NCI-H128 (cell line): ENCODE measurements around the gene SLC35D2.
"Not testable (repeated sequence)": the region's sequence is repeated elsewhere in the genome, so short reads cannot be mapped to it uniquely, and the experiment has no call there.

Experiments used
- DNase-seq: peaks from one replicate; lab custom pipeline; 2025; ENCODE audit not compliant: unreplicated experiment; lab: John Stamatoyannopoulos, UW

The SLC35D2 gene

DNA sequence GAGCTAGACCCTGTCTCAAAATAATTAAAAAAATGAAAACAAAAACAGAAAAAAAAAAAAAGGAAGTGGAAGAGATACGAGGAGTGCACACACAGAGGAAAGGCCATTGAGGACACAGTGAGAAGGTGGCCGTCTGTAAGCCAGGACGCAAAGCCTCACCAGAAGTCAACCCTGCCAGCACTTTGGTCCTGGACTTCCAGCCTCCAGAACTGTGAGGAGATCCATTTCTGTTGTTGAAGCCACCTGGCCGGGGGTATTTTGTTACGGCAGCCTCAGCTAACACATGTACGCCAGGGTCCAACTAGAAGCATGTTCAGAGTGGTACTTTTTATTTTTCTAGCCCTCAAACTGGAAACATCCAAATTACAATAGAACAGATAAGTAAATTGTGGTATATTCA is 21.8 kb downstream of the SLC35D2 start:
- DNase-seq, result no peak

DNA sequence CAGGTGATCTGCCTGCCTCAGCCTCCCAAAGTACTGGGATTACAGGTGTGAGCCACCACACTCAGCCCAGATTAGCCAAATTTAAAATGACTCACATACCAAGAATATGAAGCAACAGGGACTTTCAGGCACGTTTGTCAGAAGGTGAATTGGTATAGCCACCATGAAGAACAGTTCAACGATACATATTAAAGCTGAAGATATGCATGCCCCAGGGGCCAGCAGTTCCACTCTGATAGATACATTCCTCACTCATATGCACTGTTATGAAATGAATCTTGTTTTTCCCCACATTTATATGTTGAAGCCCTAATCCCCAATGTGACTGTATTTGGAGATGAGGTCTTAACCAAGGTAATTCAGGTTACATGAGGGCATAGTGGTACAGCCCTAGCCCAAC is 22.5 kb downstream of the SLC35D2 start:
- DNase-seq, result no peak

DNA sequence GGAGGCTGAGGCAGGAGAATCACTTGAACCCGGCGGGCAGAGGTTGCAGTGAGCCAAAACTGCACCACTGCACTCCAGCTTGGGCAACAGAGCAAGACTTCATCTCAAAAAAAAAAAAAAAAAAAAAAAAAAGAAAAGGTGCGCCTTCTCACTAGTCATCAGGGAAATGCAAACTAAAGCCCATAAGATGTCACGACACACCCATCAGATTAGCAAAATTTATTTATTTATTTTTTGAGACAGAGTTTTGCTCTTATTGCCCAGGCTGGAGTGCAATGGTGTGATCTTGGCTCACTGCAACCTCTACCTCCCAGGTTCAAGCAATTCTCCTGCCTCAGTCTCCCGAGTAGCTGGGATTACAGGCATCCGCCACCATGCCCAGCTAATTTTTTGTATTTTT is 23.0 kb downstream of the SLC35D2 start:
- not testable (repeated sequence) for DNase-seq

DNA sequence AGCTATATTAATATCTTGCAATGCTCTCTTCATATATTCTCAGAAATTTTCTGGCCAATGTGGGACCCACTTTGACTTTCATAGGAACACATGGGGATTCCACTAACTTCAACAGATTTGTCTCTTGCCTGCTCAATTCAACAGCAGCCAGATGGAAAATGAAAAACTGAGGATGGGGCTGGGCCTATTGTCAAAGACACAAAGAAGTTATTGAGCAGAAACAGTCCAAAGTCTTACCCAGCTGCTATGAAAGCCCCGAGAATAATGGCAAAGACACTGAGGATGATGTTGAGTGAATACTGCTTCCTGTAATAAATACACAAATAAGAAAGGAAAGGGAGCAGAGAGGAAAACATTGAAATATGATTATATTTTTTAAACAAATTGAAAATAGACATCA is 32.6 kb downstream of the SLC35D2 start:
- no peak for DNase-seq

DNA sequence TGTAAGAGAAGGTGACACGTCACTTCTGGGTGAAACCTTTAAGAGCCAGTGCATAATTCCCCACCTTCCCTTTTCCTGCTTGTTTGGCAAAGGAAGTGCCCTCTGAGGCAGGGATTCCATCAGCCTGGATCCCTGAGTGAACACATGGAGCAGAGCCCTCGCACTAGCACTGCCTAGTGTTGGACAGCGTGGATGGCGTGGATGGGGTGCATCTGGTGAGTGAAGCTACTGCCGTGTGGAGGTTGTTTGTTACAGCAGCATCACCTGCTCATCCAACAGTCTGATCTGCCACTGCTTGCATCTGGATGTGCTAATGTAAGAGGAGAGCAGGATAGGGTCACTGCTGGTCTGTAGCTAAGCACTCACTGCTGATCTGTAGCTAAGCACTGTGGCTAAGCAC is 35.2 kb downstream of the SLC35D2 start:
- no peak for DNase-seq

DNA sequence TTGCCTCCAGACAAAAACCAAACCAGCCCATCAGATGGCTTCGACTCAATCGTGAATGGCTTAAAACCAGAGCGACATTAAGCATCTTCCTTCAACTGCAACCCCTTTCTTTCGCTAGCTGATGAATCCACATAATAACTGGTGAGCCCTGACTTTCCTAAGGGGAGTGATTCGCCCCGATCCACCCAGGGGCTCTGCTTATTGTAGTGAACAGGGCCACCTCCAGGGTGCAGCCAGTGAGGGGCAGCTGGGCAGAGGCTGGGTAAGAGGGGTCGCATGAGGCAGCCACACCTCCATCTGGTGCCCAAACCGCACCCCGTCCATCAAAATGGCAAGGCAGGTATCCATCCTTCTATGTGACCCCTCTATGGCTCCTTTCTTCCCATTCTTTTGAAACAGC is 38.0 kb downstream of the SLC35D2 start:
- no peak for DNase-seq

DNA sequence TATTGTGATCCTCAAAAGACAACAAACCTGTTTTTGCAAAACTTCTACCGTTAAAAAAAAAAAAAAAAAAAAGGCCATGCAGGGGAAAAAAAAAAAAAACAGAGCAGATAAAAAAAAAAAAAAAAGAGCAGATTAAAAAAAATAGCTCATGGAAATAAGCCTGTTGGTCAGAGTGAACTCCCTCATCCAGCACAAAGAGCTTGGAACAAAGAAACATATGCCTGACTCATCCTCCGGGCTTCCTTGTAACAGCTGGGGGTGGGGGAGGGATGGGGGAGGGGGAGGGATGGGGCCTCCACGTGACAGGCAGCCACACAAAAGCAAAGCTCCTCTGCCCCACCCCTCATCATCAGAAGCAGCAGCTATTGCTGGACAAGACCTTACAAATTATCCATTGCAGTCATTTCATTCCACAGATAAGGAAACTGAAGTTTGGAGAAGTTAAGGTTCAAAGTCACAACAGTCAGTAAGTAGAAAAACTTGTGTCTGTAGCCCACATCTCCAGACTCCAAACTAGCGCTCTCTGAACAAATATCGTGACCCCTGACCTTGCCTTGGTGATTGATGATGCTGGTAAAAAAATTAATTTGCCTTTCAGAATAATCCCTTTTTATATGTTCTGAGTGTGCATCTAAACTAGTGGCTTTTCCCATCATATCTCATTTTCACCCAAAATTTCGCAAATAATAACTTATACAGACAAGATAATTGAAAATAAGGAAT is 38.9 kb downstream of the SLC35D2 start:
- DNase-seq, result no peak

DNA sequence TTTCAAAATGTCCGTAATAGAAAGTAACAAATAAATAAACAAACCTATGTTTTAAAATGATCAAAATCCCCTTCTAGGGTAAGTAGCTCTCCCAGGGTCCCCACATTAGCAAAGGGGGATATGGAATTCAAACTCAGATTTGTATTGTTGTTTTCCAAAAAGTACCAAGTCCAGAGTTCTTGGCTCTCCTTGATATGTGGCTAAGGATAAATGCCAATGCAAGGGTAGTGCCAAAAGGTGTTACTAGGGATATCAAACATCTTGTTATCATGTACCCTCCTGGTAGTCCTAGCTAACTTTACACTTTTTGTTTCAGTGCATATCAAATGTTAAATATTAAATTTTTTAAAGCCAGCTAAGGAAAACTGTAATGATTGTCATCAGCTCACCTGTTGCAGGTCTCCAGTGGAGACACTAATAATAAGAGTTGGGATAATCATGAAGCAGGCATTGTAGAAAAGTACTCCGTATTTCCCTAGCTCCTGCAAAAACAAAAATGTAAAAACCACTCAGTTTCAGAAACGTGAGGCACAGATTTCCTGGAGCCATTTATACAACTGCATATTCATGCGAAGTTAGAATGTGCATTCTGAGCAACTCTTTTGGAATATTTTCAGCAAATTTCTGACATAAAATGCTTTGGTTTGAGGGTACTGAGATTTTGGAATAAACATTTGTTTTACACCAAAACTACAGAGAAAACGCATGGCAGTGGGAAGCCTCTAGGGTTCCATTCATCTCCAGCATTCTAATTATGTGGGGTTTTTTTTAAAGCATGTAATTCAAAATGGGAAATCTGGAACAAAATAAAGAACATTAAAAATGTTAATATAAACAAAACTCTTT is 39.8 kb downstream of the SLC35D2 start:
- no peak for DNase-seq

DNA sequence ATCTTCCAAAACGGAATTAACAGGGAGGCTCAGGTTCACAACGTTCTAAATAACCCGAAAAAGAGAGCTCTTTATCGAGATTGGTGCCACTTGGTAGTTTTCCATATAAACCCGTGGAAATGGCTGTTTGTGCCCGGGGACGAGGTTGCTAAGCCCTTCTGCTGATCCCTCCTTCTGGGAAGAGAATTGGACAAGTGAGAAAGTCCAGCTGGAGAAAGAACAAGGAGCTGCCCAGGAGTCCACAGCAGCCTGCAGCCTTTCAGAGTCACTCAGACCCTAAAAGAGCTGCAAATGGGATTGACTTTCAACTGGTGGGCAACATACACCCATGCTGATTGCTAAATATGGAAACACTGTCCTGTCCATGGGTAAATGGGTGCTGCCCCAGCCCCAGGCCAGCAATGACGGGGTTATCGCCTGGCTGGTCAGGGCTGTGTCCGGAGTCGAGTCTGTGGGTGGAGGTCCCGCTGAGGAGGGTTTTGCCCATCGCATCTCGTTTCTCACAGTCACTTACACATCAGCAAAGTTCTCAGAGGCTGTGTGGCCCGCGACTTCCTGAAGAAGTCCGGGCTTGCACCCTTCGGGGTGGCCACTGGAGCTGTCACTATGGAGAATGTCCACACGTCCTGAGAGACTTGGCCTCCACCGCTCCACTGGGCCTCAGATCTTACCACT is 40.8 kb downstream of the SLC35D2 start:
- DNase-seq, result no peak

DNA sequence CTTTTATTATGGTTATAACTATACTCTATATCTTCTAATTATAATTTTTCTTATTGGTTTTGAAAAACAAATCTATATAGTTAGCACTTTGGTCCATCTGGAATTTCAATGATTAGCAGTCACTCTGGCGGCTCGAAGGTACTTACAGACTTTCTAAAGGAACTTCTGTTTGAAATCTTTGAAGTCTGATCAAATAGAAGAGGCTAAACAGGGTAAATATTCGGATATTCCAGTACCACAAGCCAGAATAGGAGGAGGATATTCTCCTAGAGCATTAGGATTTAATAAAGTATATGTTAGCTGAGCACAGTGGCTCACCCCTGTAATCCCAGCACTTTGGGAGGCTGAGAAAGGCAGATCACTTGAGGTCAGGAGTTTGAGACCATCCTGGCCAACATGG is 42.8 kb downstream of the SLC35D2 start:
- DNase-seq, result no peak

DNA sequence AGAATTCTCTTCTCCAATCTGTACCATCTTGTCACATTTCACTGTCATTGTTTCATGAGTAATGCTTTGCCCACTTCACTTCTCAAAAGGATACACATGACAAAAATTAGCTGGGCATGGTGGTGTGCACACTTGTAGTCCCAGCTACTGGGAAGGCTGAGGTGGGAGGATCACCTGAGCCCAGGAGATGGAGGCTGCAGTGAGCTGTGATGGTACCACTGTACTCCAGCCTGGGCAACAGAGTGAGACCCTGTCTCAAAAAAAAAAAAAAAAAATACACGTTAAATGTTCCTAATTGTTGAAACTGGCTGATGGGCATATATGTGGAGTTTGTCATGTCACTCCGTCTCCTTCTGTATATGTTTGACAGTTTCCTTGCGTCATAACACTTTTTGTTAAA is 45.2 kb downstream of the SLC35D2 start:
- no peak for DNase-seq

DNA sequence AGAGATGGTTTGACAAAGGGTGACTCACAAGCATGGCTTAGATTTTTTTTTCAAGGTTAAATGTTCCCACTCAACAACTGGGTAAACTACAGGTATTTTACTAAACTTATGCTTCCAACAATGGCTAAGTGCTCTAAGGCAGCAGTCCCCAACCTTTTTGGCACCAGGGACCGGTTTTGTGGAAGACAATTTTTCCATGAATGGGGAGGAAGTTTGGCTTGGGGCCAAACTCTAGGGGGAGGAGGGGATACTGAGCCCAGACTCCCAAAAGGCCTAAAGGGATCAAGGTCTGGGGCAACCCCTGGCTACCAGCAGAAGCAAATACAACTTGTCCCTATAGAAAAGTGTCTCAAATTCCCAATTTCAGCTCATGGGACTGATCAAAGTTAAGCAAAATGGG is 49.6 kb downstream of the SLC35D2 start:
- no peak for DNase-seq

DNA sequence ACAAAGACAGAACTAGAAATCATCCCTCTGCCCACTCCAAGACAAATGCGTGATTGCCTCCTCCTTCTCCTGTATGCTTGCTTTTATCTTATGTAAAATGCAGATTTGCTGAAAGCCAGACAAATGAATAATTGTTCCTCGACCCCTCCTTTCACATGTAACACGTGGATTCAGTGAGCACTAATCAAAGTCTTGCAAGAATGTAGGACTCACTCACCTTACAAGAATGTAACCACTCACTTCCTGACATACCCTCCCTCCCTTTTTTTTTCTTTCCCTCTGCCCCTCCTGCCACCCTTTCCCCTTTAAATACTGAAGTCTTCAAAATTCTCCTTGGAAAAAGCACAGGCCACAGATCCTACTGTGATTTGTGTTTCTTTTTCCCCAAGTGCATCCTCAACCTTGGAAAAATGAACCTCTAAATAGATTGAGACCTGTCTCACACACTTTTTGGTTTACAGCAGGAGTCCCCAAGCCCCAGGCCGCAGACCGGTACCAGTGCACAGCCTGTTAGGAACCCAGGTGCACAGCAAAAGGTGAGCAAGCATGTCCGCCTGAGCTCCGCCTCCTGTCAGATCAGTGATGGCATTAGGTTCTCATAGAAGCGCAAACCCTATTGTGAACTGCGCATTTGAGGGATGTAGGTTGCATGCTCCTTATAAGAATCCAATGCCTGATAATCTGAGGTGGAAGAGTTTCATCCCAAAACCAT is 52.1 kb downstream of the SLC35D2 start:
- DNase-seq, result no peak

DNA sequence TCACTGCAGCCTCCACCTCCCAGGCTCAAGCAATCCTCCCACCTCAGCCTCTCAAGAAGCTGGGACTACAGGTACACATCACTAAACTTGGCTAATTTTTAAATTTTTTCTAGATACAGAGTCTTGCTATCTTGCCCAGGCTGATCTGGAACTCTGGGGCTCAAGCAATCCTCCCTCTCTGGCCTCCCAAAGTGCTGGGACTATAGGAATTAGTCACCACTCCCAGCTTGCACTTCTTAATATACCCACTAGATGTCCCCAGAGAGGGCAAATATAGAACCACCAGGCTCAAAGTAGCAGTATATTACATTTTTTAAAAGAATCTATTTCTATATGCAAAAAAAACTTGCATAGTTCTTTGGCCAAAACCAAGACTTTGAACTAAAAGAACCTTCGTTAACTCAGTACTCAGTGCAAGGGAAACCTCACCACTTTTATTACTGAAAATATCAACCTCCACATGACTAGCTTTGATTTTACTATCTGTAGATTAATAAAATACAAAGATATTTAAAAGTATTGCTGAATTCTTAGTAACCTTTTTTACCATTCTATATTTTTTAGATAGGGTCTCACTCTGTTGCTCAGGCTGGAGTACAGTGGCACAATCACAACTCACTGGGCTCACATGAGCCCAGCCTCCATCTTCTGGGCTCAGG is 55.7 kb downstream of the SLC35D2 start:
- DNase-seq, result peak; percentile 20

DNA sequence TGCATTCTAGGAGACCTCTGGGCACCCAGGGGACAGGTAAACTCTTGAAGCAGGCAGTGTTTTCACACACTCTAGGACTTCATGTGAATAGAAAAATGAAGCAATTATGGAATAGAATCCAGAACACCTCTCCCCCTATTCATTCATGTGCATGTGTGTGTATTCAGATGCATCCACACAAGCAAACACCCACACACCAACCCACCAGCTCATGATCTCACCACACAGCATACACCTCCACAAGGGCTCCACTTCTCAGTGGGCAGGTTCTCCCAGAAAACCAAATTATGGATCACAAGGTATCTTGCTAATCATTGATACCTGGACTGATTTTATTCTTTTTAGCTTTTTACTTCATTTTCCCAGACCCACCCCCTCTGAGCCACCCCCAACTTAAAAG is 60.3 kb downstream of the SLC35D2 start:
- DNase-seq, result no peak

DNA sequence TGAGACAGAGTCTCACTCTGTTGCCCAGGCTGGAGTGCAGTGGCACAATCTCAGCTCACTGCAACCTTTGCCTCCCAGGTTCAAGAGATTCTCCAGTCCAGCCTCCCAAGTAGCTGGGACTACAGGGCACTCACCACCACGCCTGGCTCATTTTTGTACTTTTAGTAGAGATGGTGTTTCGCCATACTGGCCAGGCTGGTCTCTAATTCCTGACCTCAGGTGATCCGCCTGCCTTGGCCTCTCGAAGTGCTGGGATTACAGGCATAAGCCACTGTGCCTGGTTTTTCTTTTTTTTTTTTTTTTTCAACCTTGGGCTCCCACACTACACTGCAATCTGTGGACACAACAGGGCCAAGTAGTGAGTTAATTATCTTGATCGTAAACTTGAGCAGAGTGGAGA is 60.8 kb downstream of the SLC35D2 start:
- DNase-seq, result not testable (repeated sequence)

DNA sequence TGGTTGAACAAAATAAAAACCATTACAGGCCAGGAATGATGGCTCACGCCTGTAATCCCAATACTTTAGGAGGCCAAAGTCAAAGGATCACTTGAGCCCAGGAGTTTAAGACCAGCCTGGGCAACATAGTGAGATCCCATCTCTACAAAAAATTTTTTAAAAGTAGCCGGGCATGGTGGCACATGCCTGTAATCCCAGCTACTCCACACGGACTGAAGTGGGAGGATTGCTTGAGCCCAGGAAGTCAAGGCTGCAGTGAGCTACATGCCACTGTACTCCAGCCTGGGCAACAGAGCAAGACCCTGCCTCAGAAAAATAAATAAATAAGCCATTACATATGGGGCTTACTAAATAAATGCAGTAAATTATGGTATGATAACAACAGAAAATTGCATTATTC is 61.3 kb downstream of the SLC35D2 start:
- not testable (repeated sequence) for DNase-seq

DNA sequence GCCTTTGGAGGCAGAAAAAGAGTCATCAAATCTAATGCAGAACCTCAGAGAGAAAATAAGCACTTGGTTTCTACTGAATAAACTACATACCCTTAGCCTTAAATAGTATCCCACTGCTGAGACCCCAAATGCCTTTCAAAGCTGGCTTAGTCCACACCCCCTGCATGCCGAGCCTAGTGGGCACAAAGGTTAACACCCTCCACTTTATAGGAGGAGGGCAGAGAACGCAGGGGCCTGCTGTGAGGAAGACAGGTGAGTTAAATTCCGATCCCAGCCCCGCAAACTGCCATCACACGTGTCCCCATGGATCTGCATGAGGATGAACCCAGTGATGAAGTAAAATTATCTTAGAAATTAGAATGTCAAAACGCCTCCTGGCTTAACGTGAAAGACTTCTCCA is 62.0 kb downstream of the SLC35D2 start:
- DNase-seq, result no peak

DNA sequence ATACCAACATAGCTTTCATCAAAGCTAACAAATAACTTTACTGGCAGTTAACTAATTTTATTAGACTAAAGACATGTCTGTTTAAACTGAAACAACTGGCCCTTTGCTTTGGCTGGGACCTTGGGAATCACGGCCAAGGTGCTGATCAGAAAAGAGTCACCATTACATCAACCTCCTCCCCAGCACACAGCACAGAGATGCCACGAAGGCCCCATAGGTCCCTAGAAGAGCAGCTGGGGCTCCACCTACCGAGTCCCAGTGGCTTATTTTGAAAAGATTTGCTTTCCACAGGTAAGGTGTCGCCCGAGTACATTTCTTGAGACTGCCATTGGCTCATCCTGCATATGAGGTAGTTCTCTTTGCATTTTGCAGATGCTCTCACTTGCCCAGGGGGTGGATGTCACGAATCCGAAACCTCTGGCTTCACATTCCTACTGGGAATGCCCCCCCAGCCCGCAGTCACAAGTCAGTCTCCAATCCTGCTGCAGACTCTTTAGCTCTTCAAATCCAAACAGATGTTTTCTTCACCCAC is 62.7 kb downstream of the SLC35D2 start:
- no peak for DNase-seq

DNA sequence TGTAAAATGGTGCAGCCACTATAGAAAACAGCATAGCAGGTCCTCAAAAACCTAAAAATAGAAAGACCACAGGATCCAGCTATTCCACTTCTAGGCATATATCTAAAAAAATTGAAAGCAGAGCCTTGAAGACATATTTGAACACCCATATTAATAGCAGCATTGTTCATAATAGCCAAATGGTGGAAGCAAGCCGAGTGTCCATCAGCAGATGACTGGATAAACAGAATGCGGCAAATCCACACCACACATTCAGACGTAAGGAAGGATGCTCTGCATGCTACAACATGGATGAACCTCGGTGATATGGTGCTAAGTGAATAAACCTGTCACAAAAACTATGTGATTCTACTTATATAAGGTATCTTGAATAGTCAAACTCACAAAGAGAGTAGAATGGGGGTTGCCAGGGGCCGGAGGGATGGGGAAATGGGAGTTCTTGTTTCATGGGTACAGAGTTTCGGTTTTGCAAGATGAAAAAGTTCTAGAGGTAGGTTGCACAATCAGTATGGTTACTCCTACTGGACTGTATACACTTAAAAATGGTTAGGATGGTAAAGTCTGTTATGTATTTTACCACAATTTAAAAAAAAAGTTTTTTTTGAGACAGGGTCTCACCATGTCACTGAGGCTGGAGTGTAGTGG is 64.5 kb downstream of the SLC35D2 start:
- DNase-seq, result no peak
